GM19240 (cell line): ENCODE data around the gene CDH20.
"Not testable (repeated sequence)": the region's sequence is repeated elsewhere in the genome, so short reads cannot be mapped to it uniquely, and the experiment has no call there.

Experiments used
- DNase-seq: peaks from one replicate; pipeline ENCODE4 v3.0.0; 2011; ENCODE audit warnings: low spot score; ENCODE audit not compliant: insufficient read length

Gene CDH20

DNA sequence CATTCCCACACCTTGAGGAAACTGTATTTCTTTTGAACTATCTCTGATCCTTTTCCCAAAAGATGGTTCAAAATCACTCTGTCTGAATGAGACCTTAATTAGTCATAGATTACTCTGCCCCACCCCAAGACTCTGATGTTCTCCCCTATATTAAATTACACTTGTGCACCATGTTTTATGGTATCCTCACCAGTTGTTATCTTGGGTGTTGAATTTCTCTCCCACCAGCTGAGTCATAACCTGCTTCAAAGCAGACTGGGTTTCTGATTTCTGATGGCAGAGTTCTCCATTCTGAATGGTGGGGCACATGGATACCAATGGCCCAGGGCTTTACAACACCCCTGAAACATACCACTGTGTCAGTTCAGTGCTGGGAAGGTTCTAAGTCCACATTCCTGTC, 15.0 kb downstream of the CDH20 start:
- no peak for DNase-seq

DNA sequence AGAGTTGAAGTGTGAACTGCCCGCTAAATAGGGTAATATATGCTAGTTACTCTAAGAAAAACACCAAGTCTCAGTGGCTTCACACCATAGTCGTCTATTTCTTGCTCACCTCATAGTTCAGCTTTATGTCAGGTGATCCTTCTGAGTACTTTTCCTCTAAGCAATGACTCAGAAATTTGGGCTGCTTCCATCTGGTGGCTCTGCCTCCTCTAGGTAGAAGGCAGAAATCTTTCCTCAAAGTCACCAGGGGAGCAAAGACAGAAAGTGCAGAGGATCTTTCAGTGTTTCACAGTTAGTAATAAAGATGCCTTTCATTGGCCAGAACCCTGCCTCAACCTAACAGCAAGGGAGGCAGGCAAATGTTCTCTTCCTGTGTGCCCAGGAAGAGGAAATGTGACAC, 17.3 kb downstream of the CDH20 start:
- DNase-seq, result no peak

GRCh38 chr18:61352059-61352458, 18.8 kb downstream of the CDH20 start:
- no peak for DNase-seq

DNA sequence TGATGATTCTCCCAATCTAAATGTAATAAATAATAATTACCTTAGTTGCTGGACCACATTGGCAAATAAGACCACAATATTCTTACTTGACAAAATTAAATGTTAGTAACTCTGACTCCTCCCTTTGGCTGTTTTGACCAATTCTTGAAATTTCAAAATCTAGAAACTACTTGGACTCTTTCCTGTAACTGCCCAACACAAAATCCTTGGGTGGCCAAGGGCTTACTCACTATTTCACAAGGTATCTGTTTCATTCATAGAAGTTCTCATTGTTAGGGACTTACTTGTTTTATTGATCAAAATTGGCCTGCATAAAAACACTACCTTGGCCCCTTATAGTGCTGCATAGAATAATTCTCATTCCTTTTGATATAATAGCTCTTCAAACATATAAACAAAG, 19.4 kb downstream of the CDH20 start:
- DNase-seq, result no peak

GRCh38 chr18:61360404-61361383, 27.5 kb downstream of the CDH20 start:
- no peak for DNase-seq

- no peak for DNase-seq
Measured at GRCh38 chr18:61362511-61362910, 29.3 kb downstream of the CDH20 start.

- no peak for DNase-seq
Measured at GRCh38 chr18:61364953-61365352, 31.7 kb downstream of the CDH20 start.

- DNase-seq, result no peak
Measured at GRCh38 chr18:61368001-61368400, 34.8 kb downstream of the CDH20 start.

GRCh38 chr18:61369671-61370070, 36.4 kb downstream of the CDH20 start:
- not testable (repeated sequence) for DNase-seq

GRCh38 chr18:61371111-61371510, 37.9 kb downstream of the CDH20 start:
- DNase-seq, result no peak

- DNase-seq, result no peak
Measured at GRCh38 chr18:61379827-61380226, 46.6 kb downstream of the CDH20 start.

DNA sequence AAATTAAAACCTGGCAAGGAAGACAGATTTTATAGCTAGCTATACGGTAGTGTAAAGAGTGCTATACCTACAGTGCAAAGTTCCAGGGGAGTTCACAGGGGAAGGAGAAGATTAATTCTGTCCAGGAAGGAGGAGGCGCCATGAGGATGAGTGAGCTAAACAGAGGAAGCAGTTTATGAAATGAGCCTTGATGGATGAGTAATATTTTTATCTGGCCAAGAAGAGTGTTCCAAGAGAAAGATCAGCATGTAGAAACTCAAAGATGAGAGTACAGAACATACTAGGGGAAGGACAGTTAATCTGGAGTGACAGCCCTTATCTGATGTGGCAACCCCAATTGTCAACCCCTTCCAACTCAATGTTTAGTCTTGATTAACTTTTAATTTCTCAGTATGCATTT, 54.8 kb downstream of the CDH20 start:
- DNase-seq, result no peak

- DNase-seq, result no peak
Measured at GRCh38 chr18:61394983-61395382, 61.8 kb downstream of the CDH20 start.

GRCh38 chr18:61397222-61397621, 64.0 kb downstream of the CDH20 start:
- DNase-seq, result no peak

- DNase-seq, result no peak
Measured at GRCh38 chr18:61398961-61399705, 65.9 kb downstream of the CDH20 start.

DNA sequence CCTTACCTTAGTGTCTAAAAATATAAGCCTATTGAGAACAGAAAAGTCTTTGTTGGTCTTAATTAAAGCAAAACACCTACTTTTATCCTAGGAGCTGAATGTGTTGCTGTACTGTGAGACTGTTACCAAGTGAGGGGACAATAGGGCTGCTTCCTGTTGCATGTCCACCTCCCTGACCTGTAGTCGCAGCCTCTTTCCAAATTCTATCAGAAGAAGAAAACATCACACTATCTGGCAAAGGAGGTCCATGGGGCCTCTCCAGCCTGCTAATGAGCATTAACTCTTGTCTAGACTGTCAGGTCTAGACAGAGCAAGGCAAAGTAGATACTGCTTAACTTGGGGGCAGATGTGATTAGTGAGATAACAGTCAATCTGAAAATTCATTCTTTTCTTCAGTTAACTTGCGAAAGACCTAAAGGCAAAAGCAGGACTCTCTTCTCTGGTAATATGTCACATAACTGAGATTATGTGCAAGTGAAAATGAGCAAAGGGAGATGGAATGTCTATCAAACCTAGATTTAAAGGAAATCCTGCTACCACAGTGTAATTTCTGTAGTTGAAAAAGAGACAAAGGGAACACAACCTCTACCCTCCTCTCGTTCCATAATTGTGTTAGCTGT, 66.9 kb downstream of the CDH20 start:
- DNase-seq, result no peak

GRCh38 chr18:61400716-61401115, 67.5 kb downstream of the CDH20 start:
- DNase-seq, result no peak

DNA sequence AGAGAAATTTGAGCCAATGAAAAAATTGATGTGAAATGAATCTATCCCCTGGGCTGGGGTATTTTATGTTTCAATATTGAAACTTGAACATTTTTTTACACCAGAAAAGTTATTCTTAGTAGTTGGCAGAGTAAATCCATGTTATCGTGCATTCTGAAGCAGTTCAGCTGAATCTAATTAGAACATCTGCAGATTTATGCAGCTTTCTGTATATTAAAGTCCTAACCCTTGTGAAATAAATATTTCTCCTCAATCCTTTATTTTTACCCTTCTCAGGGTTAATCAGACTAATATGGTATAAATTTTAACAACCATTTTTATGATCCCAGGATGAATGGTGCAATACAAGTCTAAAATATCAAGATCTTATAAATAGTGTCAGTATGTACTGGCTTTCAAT, 69.5 kb downstream of the CDH20 start:
- no peak for DNase-seq

- DNase-seq, result no peak
Measured at GRCh38 chr18:61413396-61413795, 80.2 kb downstream of the CDH20 start.

- no peak for DNase-seq
Measured at GRCh38 chr18:61414086-61414485, 80.9 kb downstream of the CDH20 start.

DNA sequence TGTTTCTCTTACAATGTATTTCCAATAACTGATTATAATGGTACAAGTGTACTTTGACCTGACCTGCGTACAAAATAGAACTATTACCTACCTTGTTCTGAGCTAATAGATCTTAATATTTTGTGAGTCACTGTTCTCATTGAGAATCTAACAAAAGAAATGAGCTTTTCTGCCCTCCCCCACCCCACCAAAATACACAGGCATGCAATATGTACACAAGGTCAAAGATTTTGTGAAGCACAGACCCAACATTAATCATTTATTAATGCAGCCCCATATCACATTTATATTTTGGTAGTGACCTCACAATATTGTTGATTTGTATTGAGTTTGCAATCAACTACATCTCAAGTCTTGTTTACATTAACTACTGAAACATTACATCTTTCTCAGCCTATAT, 86.5 kb downstream of the CDH20 start:
- no peak for DNase-seq
